Osteoblast (primary cell): ENCODE data around the gene AIF1L. TPM values are rescaled to one million over a fixed set of nuclear protein-coding genes. Genes with fewer than 3 reads are reported as not detected.
"Not testable (repeated sequence)": the region's sequence is repeated elsewhere in the genome, so short reads cannot be mapped to it uniquely, and the experiment has no call there.

Experiments used
- DNase-seq: peaks from one replicate; pipeline ENCODE4 v3.0.0; 2011; ENCODE audit warnings: low spot score, mixed read lengths; ENCODE audit not compliant: insufficient read length; ENCODE audit errors: missing footprints
- H2AFZ ChIP-seq: 2 replicates; pipeline ENCODE4 v1.6.0; 2011; ENCODE audit warnings: mild to moderate bottlenecking, low read length
- H3K27ac ChIP-seq: 2 replicates; pipeline ENCODE4 v1.5.1; 2011; ENCODE audit warnings: mild to moderate bottlenecking, low read depth, low read length, moderate library complexity
- H3K27me3 ChIP-seq: 2 replicates; pipeline ENCODE4 v1.6.0; 2012; ENCODE audit warnings: mild to moderate bottlenecking, control low read depth, inconsistent platforms, low read length, moderate library complexity; ENCODE audit not compliant: insufficient read depth
- H3K36me3 ChIP-seq: 2 replicates; pipeline ENCODE4 v1.5.1; 2011; ENCODE audit warnings: mild to moderate bottlenecking, low read length, control low read depth, moderate library complexity; ENCODE audit not compliant: insufficient read depth
- H3K4me1 ChIP-seq: 2 replicates; pipeline ENCODE4 v1.5.1; 2011; ENCODE audit warnings: mild to moderate bottlenecking, low read length, control low read depth, moderate library complexity; ENCODE audit not compliant: insufficient read depth
- H3K4me2 ChIP-seq: 2 replicates; pipeline ENCODE4 v1.6.0; 2011; ENCODE audit warnings: mild to moderate bottlenecking, low read length; ENCODE audit not compliant: insufficient read depth
- H3K4me3 ChIP-seq: fragments of 200-600 bp; sonication (generic); 3 replicates; pipeline ENCODE4 v1.5.1; 2012; ENCODE audit warnings: mild to moderate bottlenecking, low read length, inconsistent platforms; ENCODE audit not compliant: insufficient read depth
- H3K79me2 ChIP-seq: 2 replicates; pipeline ENCODE4 v1.6.0; 2012; ENCODE audit warnings: mild to moderate bottlenecking, low read length, control low read depth, inconsistent platforms; ENCODE audit not compliant: insufficient read depth
- H3K9me3 ChIP-seq: 2 replicates; pipeline ENCODE4 v1.5.1; 2011; ENCODE audit warnings: low read depth, low read length, control low read depth
- H4K20me1 ChIP-seq: 2 replicates; pipeline ENCODE4 v1.6.0; 2012; ENCODE audit warnings: mild to moderate bottlenecking, low read length, control low read depth; ENCODE audit not compliant: insufficient read depth
- CTCF ChIP-seq: IDR thresholded peaks from 2 replicates; pipeline ENCODE4 v1.5.1; 2011; ENCODE audit warnings: mild to moderate bottlenecking, low read depth, low read length, moderate library complexity; ENCODE audit errors: extremely low read depth
- total RNA-seq: library from RNA; depleted of rRNA; stranded (reverse); fragments of >200 nt; gene quantifications from 2 replicates; pipeline ENCODE4 v1.2.3, GENCODE V29; 2012

AIF1L gene
- total RNA-seq, 1 donor, result not detected

DNA sequence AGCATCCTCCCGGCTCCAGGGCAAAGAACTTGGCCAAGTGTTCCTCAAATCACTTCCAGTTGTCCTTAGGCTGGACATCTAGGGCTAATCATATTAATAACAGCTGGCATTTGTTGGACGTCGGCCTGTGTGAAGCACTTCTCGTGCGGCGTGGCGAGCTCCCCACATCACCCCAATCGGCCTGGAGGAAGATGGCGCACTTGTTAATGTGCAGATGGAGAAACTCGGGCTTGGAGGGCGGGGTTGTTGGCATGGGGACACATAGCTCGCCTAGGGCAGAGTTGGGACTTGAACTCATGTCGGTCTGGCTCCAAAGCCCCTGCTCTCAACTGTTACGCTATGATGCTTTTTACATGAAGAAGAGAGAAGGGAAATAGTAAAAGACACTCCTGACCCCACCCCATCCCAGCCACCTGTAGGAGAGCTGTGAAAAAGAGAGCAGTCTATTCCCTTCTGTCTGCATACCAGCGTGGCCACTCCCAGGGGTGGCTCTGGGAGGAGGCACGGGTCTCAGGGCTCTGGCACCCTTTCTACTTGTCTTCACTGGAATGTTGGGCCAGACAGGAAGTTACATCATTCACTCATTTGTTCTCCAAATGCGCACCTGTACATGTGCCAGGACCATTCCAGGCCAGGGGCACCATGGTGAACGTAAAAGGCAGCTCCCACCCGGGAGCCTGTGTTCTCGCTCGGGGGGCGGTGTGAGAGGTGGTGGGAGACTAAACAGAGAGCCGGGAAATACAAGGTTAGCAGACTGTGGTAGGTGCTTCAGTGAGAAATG lies 16.2 kb downstream of the AIF1L start:
- DNase-seq, result no peak
- Histone ChIP-seq H3K4me1 (peaks cover 4% of the 10 kb centered on the region), H3K4me2 (no peak overlapping the region), H4K20me1 (no peaks in the 10 kb centered on the region), H3K27me3 (peaks cover 12% of the 10 kb centered on the region), H2AFZ (peak overlapping the region; percentile 35), H3K9me3 (no peaks in the 10 kb centered on the region), H3K79me2 (no peaks in the 10 kb centered on the region), H3K4me3 (no peak overlapping the region), H3K27ac (no peak overlapping the region), H3K36me3 (no peaks in the 10 kb centered on the region)
- TF ChIP-seq CTCF, result no peak

DNA sequence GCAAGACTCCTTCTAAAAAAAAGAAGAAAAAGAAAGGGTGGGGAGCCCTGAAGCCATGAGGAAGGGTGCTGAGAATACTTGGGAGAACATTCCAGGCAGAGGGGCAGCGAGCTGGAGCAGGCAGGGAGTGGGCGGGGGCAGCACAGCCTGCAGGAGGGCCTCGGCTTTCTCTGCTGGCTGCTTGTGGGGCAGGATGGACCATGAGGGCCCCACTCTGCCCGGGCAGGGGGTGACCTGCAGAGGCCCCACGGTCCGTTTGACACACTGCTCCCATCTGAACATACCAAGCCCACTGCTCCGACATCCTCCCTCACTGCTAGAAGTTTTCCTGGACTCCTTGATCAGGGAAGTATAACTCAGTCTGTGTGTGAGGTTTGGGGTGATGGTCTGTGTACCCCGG lies 17.3 kb downstream of the AIF1L start:
- no peak overlapping the region for H3K4me2 ChIP-seq
- DNase-seq, result peak; percentile 46
- H2AFZ ChIP-seq, result no peak overlapping the region
- no peaks in the 10 kb centered on the region for H4K20me1 ChIP-seq
- H3K9me3 ChIP-seq, result no peaks in the 10 kb centered on the region
- no peaks in the 10 kb centered on the region for H3K36me3 ChIP-seq
- H3K4me3 ChIP-seq, result no peak overlapping the region
- peaks cover 4% of the 10 kb centered on the region for H3K4me1 ChIP-seq
- H3K27me3 ChIP-seq, result peaks cover 12% of the 10 kb centered on the region
- no peak for TF ChIP-seq CTCF
- H3K79me2 ChIP-seq, result no peaks in the 10 kb centered on the region
- H3K27ac ChIP-seq, result no peak overlapping the region

DNA sequence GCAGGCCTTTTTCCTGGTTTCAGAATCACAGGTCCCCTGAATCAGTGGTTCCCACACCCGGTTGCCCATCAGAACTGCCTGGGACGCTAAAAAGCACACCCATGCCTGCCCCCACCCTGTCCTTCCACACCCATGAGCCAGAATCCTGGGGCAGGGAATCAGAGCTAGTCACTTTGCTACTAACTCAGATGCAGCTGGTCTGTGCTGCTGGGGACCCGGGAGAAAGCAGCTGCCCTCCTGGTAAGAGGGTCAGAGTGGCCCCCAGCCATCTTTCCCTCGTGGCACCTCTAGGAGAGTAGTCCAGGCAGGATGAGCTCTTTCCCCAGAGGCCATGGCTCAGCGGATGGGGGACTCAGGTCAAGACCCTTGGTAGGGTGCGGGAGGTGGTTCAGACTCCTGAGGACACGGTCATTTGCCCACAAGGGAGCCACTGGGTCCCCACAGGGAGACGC lies 17.8 kb downstream of the AIF1L start:
- Histone ChIP-seq H3K27ac (no peak overlapping the region), H3K79me2 (no peaks in the 10 kb centered on the region), H3K9me3 (no peaks in the 10 kb centered on the region), H3K4me1 (peaks cover 4% of the 10 kb centered on the region), H3K27me3 (peaks cover 12% of the 10 kb centered on the region), H3K4me2 (no peak overlapping the region), H2AFZ (no peak overlapping the region), H4K20me1 (no peaks in the 10 kb centered on the region), H3K36me3 (no peaks in the 10 kb centered on the region), H3K4me3 (no peak overlapping the region)
- DNase-seq, result no peak
- no peak for TF ChIP-seq CTCF

DNA sequence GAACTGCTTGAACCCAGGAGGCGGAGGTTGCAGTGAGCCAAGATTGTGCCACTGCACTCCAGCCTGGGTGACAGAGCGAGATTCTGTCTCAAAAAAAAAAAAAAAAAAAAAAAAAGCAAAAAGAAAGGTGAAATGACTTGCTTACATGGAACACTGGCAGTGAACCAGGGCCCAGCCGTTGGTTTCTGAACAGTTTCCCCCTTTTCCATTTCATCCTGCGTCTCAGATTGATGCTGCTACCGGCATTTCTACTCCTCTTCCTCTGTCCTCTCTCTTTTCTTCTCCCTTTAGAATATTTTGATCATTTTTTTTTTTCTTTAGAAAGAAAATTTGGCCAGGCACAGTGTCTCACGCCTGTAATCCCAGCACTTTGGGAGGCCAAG lies 19.0 kb downstream of the AIF1L start:
- not testable (repeated sequence) for H4K20me1 ChIP-seq, H2AFZ ChIP-seq, H3K79me2 ChIP-seq, H3K4me3 ChIP-seq, H3K9me3 ChIP-seq, DNase-seq, H3K27ac ChIP-seq, H3K4me2 ChIP-seq, H3K4me1 ChIP-seq, H3K36me3 ChIP-seq
- H3K27me3 ChIP-seq, result peaks cover 12% of the 10 kb centered on the region
